Measurements from ENCODE around the gene NAPEPLD. TPM values are rescaled to one million over a fixed set of nuclear protein-coding genes. Genes with fewer than 3 reads are reported as not detected.

The NAPEPLD gene
- total RNA-seq, 2 experiments from 2014 or later = 4.7 TPM

- ATAC-seq (peak; percentile 74), DNase-seq (no peak)
- intact Hi-C loops (cut with DNase I, micrococcal nuclease) = no loop called here
- H3K27me3 Mint-ChIP-seq = no peaks in the 10 kb centered on the region
- no peak overlapping the region for H3K27ac Mint-ChIP-seq
- H3K4me1 Mint-ChIP-seq = peaks cover 17% of the 10 kb centered on the region
- H3K9me3 Mint-ChIP-seq (ENCODE audit: low read depth) = no peaks in the 10 kb centered on the region
- peaks cover 16% of the 10 kb centered on the region for H3K36me3 Mint-ChIP-seq (ENCODE audit: low read depth)
- H3K4me3 Mint-ChIP-seq = no peak overlapping the region
- CTCF ChIA-PET = no interaction called here
- POLR2A ChIA-PET = no interaction called here
These were observed 7.0 kb downstream of the NAPEPLD start for GRCh38 chr7:103141753-103142404.

- H3K36me3 Mint-ChIP-seq (ENCODE audit: low read depth) = peaks cover 16% of the 10 kb centered on the region
- no peak for ATAC-seq
- no peak for DNase-seq
- CTCF ChIA-PET = no interaction called here
- intact Hi-C loops (cut with DNase I, micrococcal nuclease) = no loop called here
- no peak overlapping the region for H3K27ac Mint-ChIP-seq
- no peaks in the 10 kb centered on the region for H3K9me3 Mint-ChIP-seq (ENCODE audit: low read depth)
- H3K4me3 Mint-ChIP-seq = no peak overlapping the region
- H3K27me3 Mint-ChIP-seq = no peaks in the 10 kb centered on the region
- peaks cover 14% of the 10 kb centered on the region for H3K4me1 Mint-ChIP-seq
- POLR2A ChIA-PET = interaction anchor here (0.5 kb wide), 2 partner anchors 8 to 15 kb away, joined by 4 read pairs; partner anchors contain the start of gene NAPEPLD
These were observed 8.2 kb downstream of the NAPEPLD start for GRCh38 chr7:103140685-103141084.

DNA sequence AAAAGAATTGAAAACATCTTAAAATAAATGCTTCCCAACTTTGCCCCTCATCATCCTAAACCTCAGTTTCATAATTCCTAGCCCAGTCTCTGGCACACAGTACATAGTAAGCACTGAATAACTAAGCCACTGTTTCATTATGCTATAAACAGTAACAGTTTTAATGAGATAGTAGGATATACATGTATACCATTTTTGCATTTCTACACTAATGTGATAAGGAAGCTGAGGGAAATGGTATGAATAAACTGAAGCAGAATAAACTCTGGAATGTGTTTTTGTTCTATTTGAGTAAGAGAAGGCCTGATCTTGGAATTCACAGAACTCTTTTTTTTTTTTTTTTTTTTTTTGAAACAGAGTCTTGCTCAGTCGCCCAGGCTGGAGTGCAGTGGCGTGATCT is 8.8 kb downstream of the NAPEPLD start:
- ChIA-PET CTCF (no interaction called here), POLR2A (interaction anchor here (0.5 kb wide), 1 partner anchor 15 kb away, joined by 4 read pairs; no protein-coding TSS in a partner anchor)
- Mint-ChIP-seq H3K4me3 (no peak overlapping the region), H3K27me3 (no peaks in the 10 kb centered on the region), H3K36me3 (ENCODE audit: low read depth) (peaks cover 15% of the 10 kb centered on the region), H3K4me1 (peaks cover 14% of the 10 kb centered on the region), H3K9me3 (ENCODE audit: low read depth) (no peaks in the 10 kb centered on the region), H3K27ac (no peak overlapping the region)
- ATAC-seq (no peak), DNase-seq (no peak)
- intact Hi-C loops (cut with DNase I, micrococcal nuclease) = no loop called here

DNA sequence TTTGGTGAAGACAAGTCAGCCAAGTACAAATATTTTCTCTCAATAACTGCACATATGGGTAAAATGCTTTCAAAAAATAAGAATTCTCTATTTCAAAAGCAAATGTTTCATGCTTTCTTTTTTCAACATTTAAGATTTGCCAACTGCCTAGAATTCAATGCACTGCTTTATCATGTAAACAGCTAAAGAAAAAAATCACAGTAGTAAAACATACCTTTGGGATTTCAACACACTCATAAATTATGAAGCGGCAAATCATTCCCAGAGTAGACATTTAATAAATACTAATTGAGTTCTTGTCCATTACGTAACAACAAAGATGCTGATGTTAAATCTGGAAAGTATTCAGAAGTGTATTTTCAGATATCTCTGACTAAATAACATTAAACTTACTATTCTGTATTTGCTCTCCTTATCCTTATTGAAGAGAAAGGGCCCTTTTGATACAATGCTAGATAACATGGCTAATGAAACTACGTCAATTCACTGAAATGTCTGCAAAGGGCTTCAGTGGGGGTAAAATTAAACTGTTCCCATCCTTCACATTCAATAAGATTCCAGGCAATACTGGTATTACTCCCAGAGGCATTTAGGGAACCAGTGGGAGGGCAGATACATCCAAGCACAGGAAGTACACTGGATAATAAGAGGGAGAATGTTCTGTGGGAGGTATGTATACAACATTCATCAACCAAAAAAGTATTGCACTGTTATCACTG is 13.9 kb downstream of the NAPEPLD start:
- no peaks in the 10 kb centered on the region for H3K9me3 Mint-ChIP-seq (ENCODE audit: low read depth)
- CTCF ChIA-PET = no interaction called here
- no peaks in the 10 kb centered on the region for H3K4me1 Mint-ChIP-seq
- no peaks in the 10 kb centered on the region for H3K27me3 Mint-ChIP-seq
- H3K4me3 Mint-ChIP-seq = no peak overlapping the region
- no peak for ATAC-seq
- H3K27ac Mint-ChIP-seq = no peak overlapping the region
- intact Hi-C loops (cut with DNase I, micrococcal nuclease) = no loop called here
- peaks cover 4% of the 10 kb centered on the region for H3K36me3 Mint-ChIP-seq (ENCODE audit: low read depth)
- no peak for DNase-seq
- POLR2A ChIA-PET = no interaction called here

DNA sequence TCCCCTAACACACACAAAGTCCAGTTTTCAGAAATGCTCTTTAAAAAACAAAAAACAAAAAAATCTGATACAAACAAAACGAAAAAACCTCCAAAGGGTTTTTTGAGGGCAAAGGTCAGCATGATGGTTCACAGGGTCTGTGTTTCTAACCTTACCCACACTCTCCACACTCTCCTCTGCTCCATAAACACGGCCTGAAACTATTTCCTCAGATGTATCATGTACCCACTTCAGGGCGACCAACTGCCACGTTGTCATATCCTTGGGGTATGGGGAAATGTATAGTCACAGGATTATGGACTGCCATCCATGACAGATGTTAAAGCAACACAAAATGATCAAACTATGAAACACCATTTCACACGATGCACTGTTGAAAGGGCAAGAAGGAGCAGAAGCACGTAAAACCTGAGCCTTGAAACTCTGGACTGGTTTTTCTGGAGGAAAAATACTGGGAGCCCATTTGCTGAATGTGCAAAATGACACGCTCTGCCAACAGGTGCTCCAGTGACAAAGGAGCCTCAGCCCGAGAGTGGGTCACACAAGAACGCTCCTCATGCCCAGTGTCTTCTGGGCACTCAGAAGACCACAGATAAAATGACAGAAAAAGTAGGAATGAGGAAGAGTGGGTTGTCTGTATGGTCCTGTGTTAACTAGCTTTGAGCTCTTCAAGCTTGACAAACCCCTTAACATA is 15.8 kb downstream of the NAPEPLD start:
- POLR2A ChIA-PET = no interaction called here
- Mint-ChIP-seq H3K27ac (no peak overlapping the region), H3K27me3 (no peaks in the 10 kb centered on the region), H3K9me3 (ENCODE audit: low read depth) (no peaks in the 10 kb centered on the region), H3K4me1 (no peaks in the 10 kb centered on the region), H3K36me3 (ENCODE audit: low read depth) (peaks cover 9% of the 10 kb centered on the region), H3K4me3 (no peak overlapping the region)
- DNase-seq (no peak), ATAC-seq (no peak)
- intact Hi-C loops (cut with DNase I, micrococcal nuclease) = no loop called here
- CTCF ChIA-PET = no interaction called here

DNA sequence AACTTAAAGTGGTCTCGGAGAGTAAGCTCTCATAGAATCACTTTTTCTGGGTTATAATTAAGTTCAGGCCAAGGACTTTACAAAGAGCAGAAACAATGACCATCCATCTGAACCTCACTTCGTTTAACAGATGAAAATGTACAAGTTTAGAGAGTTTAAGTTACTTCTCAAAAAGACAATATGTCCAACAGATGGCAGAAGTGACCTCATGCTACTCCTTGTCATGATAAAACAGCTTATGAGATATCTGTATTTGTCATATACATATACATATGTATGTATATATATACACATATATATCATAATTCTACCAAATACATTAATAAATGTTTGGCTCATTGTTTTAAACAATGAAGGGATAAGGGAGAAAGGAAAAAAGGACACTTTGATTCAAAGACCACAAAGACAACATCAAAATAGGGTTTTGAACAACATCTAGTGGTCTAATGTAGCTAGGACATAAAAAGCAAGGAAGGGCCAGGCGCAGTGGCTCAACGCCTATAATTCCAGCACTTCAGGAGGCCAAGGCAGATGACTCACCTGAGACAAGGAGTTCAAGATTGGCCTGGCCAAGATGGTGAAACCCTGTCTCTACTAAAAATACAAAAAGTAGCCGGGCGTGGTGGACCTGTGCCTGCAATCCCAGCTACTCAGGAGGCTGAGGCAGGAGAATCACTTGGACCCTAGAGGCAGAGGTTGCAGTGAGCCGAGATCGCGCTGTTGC is 17.8 kb downstream of the NAPEPLD start:
- no peak overlapping the region for H3K4me3 Mint-ChIP-seq
- H3K27me3 Mint-ChIP-seq = no peaks in the 10 kb centered on the region
- ChIA-PET CTCF (no interaction called here), POLR2A (no interaction called here)
- H3K36me3 Mint-ChIP-seq (ENCODE audit: low read depth) = peaks cover 21% of the 10 kb centered on the region
- H3K27ac Mint-ChIP-seq = no peak overlapping the region
- no peak for ATAC-seq
- intact Hi-C loops (cut with DNase I, micrococcal nuclease) = no loop called here
- H3K4me1 Mint-ChIP-seq = no peaks in the 10 kb centered on the region
- H3K9me3 Mint-ChIP-seq (ENCODE audit: low read depth) = no peaks in the 10 kb centered on the region
- no peak for DNase-seq

- CTCF ChIA-PET = no interaction called here
- intact Hi-C loops (cut with DNase I, micrococcal nuclease) = no loop called here
- DNase-seq = no peak
These were observed 19.0 kb downstream of the NAPEPLD start for GRCh38 chr7:103129702-103130549.

DNA sequence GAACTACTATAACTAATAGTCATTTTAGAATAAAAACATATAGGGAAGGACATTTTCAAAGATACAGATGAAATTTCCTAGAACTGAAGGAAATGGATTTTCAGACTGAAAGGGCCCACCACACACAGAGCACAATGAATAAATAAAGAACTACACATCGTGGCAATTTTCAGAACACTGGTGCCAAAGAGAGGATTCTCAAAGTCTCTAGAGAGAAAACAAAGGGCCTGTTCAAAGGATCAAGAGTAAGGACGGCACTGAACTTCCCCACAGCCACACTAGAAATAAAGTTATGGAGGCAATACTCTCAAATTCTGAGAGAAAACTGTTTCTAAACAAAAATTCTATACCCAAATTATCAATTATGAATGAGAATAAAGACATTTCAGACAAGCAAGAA is 21.9 kb downstream of the NAPEPLD start:
- Mint-ChIP-seq H3K36me3 (ENCODE audit: low read depth) (peaks cover 27% of the 10 kb centered on the region), H3K27me3 (no peaks in the 10 kb centered on the region), H3K4me1 (no peaks in the 10 kb centered on the region), H3K27ac (no peak overlapping the region), H3K4me3 (no peak overlapping the region), H3K9me3 (ENCODE audit: low read depth) (no peaks in the 10 kb centered on the region)
- CTCF ChIA-PET = no interaction called here
- POLR2A ChIA-PET = no interaction called here
- intact Hi-C loops (cut with DNase I, micrococcal nuclease) = no loop called here
- DNase-seq (no peak), ATAC-seq (no peak)

More at GRCh38 chr7:103129702-103130549, 19.0 kb downstream of the NAPEPLD start:
- ATAC-seq = no peak
- POLR2A ChIA-PET = interaction anchor here (0.6 kb wide), 1 partner anchor 1140 kb away, joined by 4 read pairs; no protein-coding TSS in a partner anchor
- Mint-ChIP-seq H3K4me3 (no peak overlapping the region), H3K27ac (no peak overlapping the region), H3K36me3 (ENCODE audit: low read depth) (peaks cover 23% of the 10 kb centered on the region), H3K4me1 (no peaks in the 10 kb centered on the region), H3K27me3 (no peaks in the 10 kb centered on the region), H3K9me3 (ENCODE audit: low read depth) (no peaks in the 10 kb centered on the region)

DNA sequence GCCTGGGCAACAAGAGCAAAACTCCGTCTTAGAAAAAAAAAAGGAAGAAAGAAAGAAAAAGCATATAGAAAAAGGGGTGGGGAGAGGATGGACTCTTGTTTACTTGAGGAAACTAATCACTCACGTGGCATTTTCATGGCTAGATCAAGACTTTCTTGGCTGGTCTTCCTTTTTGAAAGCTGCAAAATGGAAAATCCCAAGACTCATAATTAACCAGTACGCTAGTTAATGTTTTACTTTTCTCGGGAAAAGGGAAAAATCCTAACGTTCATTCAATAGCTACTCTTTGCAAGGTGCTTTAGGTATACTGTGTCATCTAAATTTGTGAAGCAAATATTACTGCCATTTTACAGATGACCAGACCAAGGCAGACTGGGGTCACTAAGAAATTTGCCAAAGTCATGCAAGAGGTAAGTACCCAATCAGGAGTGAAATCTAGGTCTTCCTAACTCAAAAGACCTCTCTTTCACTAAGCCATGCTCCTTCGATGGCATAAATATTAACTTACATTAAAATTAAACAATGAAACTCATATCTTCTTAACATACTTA is 24.4 kb downstream of the NAPEPLD start:
- Mint-ChIP-seq H3K4me1 (no peaks in the 10 kb centered on the region), H3K4me3 (no peak overlapping the region), H3K9me3 (ENCODE audit: low read depth) (no peaks in the 10 kb centered on the region), H3K27ac (no peak overlapping the region), H3K27me3 (no peaks in the 10 kb centered on the region), H3K36me3 (ENCODE audit: low read depth) (peaks cover 26% of the 10 kb centered on the region)
- no peak for DNase-seq
- ATAC-seq = no peak
- CTCF ChIA-PET = no interaction called here
- POLR2A ChIA-PET = no interaction called here
- intact Hi-C loops (cut with DNase I, micrococcal nuclease) = no loop called here

DNA sequence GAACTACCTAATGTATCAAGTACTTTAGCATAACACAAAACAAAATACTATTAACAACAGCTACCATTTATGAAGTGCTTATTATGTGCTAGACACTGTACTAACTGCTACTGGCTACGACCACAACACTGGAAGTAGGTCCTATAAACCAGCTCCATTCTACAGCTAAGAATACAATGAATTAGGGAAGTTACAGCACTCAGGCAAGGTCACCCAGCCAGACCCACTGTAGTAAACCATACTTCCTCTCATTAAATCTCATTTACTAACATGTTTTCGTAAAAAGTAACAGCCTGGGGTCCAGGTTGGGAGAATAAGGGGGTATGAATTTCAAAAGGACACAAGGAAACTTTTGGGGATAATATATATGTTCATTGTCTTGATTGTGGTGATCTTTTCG is 25.4 kb downstream of the NAPEPLD start:
- no peak for DNase-seq
- ChIA-PET CTCF (no interaction called here), POLR2A (no interaction called here)
- H3K4me1 Mint-ChIP-seq = no peaks in the 10 kb centered on the region
- H3K4me3 Mint-ChIP-seq = no peak overlapping the region
- H3K36me3 Mint-ChIP-seq (ENCODE audit: low read depth) = peaks cover 26% of the 10 kb centered on the region
- no peaks in the 10 kb centered on the region for H3K27me3 Mint-ChIP-seq
- intact Hi-C loops (cut with DNase I, micrococcal nuclease) = no loop called here
- ATAC-seq = no peak
- no peaks in the 10 kb centered on the region for H3K9me3 Mint-ChIP-seq (ENCODE audit: low read depth)
- H3K27ac Mint-ChIP-seq = no peak overlapping the region

DNA sequence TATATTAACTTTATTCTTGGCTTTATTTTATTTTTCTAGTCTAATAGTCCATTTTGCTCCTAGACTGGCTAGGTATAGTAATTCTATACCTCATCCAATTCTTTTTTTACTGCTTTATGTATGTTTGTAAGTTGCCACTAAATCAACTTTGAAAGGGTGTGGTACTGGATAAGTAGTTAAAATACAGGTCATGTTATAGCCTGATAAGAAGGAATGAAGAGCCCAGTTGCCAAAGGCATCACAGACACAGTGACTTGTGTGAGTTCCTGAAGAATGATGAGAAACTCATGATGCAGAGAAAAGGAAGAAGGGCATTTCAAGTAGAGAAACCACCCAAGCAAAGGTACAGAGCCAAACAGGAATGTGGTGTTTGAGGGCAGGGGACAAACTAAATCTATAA is 27.3 kb downstream of the NAPEPLD start:
- Mint-ChIP-seq H3K27me3 (no peaks in the 10 kb centered on the region), H3K9me3 (ENCODE audit: low read depth) (no peaks in the 10 kb centered on the region), H3K36me3 (ENCODE audit: low read depth) (peaks cover 14% of the 10 kb centered on the region), H3K4me1 (no peaks in the 10 kb centered on the region), H3K27ac (no peak overlapping the region), H3K4me3 (no peak overlapping the region)
- DNase-seq (no peak), ATAC-seq (no peak)
- POLR2A ChIA-PET = no interaction called here
- intact Hi-C loops (cut with DNase I, micrococcal nuclease) = no loop called here
- CTCF ChIA-PET = no interaction called here

Data from activated CD4-positive, alpha-beta T cell treated with anti-CD3 and anti-CD28 coated beads for 36 hours (primary cell).